Measurements from ENCODE around the gene KLHL13.

The KLHL13 gene

DNA sequence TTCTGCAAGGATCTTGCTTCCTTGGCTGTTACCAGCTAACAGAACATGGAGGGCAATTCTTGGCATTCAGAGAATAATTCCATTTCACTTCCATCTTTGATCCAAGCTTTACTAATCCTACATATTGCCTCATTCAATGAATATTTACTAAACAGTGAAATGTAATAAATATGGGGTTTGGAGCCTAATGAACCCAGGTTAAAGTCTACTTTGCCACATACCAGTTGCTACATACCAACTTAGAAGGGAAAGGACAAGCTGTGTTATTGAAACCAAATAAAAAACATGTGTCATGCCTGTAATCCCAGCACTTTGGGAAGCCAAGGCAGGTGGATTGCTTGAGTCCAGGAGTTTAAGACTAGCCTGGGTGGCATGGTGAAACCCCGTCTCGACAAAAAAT is 265.6 kb downstream of the KLHL13 start:
- no peak for DNase-seq (ENCODE audit: low read depth)

All from stimulated activated CD8-positive, alpha-beta memory T cell treated with anti-CD3 and anti-CD28 coated beads, Interleukin-15, amount 100 ng/mL, for 24 hours (primary cell).